ENCODE data around the gene B4GALT5. TPM values are rescaled to one million over a fixed set of nuclear protein-coding genes. Genes with fewer than 3 reads are reported as not detected.

B4GALT5 gene
- total RNA-seq, 1 donor from 2014 or later = 62.2 TPM

DNA sequence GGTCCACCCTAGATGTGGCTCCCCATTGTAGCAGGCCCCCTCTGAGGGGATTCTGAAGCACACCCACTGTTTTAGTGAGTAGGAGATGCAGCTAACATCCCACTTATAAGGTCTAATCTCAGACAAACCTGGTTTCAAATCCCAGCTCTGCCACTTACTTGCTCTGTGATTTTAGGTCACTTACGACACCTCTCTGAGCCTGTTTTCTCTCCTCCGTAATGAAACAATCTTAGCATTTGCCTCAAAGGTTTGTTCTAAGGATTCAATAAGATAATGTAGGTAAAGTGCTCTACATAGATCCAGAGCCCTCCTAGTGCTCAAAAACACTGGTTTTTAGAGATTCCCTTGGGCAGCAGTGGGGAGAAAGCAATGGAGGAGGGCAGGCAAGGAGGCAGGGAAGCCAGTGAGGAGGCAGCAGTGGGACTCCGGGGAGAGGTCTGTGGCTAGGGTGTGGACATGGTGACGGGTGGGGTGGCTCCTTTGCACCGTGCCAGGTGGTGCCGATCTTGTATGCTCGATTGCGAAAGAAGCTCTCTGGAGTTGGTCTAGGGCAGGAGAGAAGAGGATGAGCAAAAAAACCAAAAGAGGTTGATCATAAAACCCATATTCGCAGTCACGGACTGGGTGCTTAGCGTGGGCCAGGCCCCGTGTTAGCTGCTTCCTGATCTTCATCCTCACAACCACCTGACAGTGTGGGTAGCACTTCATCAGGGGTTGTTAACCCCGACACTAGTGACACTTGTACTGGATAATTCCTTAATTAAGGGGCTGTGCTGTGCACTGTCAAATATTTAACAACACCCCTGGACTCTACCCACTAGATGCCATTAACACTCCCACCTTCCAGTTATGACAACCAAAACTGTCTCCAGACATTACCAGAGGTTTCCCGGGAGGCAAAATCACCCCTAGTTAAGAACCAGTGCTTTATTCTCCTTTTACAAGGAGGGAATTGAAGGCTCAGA is 129.0 kb downstream of the B4GALT5 start:
- DNase-seq (ENCODE audit: low spot score) = peak; percentile 76

DNA sequence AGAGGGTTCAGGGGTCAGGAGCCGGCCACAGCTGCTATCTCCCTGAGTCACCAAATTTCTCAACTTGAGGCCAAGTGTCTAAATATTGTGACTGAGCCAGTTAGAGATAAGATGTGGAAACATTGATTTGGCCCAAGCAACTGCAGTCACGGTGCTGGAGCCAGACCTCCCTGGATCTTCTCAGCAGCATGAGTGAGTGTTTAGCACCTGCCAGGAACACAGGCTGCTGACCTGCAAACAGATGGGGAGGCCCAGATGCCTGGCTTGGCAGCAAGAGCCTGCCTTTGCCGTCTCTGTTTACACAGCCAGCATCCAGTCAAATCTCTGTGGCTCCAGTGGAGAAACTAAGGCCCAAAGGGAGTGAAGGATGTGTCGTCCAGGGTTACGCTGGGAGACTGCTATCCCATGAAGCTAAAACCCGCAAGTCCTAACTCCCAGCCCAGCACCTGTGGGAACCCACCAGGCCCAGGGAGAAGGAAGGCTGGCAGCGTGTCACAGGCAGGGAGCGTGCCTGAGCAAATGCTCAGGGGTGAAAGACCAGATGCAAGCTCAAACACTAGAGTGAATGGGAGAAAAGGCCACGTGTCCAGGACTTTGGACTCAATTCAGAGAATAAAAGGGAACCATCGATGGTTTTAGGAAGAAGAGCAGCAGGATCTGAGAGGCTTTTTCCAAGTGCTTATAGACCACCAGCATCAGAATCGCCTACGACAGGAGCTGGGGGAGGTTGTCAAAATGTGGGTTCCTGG is 129.8 kb downstream of the B4GALT5 start:
- peak; percentile 93 for DNase-seq (ENCODE audit: low spot score)

GRCh38 chr20:49583343-49583668 is 130.4 kb downstream of the B4GALT5 start:
- no peak for DNase-seq (ENCODE audit: low spot score)

Other genes starting within 250 kb of the B4GALT5 start
- gene KCNB1, start 231.2 kb downstream of the B4GALT5 start, total RNA-seq = 7.1 TPM
- gene PTGIS, start 145.7 kb downstream of the B4GALT5 start, total RNA-seq = 101 TPM
- 9.7 TPM for gene SLC9A8, start 99.0 kb upstream of the B4GALT5 start, total RNA-seq
- 13.4 TPM for gene SPATA2, start 201.7 kb upstream of the B4GALT5 start, total RNA-seq
- gene RNF114, start 222.5 kb upstream of the B4GALT5 start, total RNA-seq = 78.8 TPM